Omental fat pad (tissue), 4 donors: ENCODE results near the gene TSGA10IP. TPM values are rescaled to one million over a fixed set of nuclear protein-coding genes. Genes with fewer than 3 reads are reported as not detected.

Experiments used
- ATAC-seq: fragments of 150-250 bp; one replicate; pipeline ENCODE4 v1.9.1; 2016; ENCODE audit warnings: mild to moderate bottlenecking, moderate library complexity; ENCODE audit not compliant: low FRiP score
- DNase-seq: peaks from one replicate; pipeline ENCODE4 v3.0.0-alpha.2; 2019; ENCODE audit warnings: low spot score
- total RNA-seq, 4 donors: library from RNA; depleted of rRNA; stranded (reverse); fragments of >200 nt; gene quantifications; one replicate each; pipeline ENCODE4 v1.1.0, GENCODE V29; 2016
- TF ChIP-seq, protein P1 (sequence below), 3 donors: fragments of 450-650 bp; IDR thresholded peaks; one replicate each; pipeline ENCODE4 v1.5.1; 2016 to 2017; ENCODE audit warnings: antibody characterized with exemption in 3 of 3, mild to moderate bottlenecking in 3 of 3, moderate library complexity in 2 of 3

The TSGA10IP gene
- total RNA-seq, 4 donors from 2014 or later, result 0.24 TPM; not detected in 3

DNA sequence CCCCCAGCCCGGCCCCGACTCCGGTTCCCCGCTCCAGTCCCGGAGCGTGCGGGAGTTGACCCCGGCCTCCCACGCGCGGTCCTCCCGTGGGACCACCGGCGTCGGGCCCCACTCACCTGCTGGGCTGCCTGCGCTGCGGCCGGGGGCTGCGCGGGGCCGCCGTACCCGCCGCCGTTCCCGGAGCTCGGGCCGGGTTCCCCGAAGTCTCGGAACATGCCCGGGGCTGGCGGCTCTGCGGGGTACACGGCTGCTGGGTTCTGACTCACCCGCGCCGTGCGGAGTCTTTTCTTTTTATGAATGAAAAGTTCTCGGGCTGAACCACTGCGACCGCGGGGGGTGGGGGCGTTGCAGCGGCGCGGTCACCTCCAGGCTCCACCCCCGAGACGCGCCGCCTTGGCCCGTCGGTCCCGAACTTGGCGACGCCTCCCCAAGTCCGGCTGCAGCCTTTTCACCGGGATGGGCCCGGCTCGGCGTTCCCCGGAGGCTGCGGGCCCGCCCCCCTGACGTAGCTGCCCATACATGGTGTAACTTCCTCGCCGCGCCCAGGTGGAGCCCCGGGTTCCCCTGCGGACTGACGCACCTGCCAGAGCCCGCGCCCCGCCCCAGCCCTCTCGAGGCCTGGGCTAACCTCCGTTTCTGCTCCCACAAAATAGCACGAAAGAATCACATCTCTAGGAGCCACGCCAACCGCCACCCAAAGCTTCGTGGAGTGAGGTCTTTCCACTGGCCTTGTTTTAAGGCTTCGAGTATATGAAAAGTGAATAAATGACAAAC, 45.0 kb upstream of the TSGA10IP start, which contains the start of gene FOSL1:
Gene FOSL1 (minus strand): TSS at position 264 of the 774 bp plus-strand sequence. CDS start 49 bp downstream, at position 215.
- TF ChIP-seq, protein P1, sequence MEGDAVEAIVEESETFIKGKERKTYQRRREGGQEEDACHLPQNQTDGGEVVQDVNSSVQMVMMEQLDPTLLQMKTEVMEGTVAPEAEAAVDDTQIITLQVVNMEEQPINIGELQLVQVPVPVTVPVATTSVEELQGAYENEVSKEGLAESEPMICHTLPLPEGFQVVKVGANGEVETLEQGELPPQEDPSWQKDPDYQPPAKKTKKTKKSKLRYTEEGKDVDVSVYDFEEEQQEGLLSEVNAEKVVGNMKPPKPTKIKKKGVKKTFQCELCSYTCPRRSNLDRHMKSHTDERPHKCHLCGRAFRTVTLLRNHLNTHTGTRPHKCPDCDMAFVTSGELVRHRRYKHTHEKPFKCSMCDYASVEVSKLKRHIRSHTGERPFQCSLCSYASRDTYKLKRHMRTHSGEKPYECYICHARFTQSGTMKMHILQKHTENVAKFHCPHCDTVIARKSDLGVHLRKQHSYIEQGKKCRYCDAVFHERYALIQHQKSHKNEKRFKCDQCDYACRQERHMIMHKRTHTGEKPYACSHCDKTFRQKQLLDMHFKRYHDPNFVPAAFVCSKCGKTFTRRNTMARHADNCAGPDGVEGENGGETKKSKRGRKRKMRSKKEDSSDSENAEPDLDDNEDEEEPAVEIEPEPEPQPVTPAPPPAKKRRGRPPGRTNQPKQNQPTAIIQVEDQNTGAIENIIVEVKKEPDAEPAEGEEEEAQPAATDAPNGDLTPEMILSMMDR (IDR thresholded peaks at IDR 0.05), result no peak
- ATAC-seq, result peak; percentile 95
- peak; percentile 86 for DNase-seq

DNA sequence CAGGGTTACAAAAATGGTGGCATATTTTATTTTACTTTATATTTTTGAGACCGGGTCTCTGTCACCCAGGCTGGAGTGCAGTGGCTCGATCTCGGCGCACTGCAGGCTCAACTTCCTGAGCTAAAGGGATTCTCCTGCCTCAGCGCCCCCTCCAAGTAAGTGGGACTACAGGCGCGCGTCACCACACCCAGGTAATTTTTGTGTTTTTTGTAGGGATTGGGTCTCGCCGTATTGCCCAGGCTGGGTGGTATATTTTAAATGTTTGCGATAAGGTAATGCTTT, 44.4 kb upstream of the TSGA10IP start:
- TF ChIP-seq, protein P1 (IDR thresholded peaks at IDR 0.05), result no peak
- no peak for ATAC-seq
- no peak for DNase-seq

DNA sequence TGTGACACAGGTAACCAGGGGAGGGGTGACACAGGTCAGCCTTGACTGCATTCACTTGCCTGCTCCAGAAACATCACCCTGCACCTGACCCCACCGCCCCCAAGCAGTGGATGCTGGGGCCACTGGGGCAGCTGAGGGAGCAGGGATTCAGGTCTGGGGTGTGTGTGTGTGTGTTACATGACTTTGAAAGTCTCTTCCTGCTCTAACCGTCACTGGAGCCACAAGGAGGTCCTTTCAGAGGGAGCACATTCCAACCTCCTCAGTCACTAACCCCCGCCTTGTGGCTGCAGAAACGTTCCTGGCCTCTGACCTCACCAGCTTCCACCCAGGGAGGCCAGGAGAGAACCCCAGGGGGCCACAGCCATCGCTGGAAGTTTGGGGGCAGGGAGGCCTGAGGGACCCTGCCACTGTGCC, 42.2 kb upstream of the TSGA10IP start:
- DNase-seq (no peak), ATAC-seq (no peak)
- TF ChIP-seq, protein P1 (IDR thresholded peaks at IDR 0.05), result no peak

DNA sequence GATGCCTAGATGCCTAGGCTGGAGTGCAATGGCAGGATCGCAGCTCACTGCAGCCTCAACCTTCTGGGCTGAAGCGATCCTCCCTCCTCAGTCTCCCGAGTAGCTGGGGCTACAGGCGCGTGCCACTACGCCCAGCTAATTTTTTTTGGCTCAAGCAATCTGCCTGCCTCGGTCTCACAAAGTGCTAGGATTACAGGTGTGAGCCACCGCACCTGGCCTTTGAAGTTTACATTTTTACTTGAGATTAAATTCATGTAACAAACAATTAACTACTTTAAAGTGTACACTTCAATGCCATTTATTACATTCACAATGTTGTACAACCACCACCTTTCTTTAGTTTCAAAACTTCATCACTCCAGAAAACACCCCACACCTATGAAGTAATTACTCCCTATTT, 41.6 kb upstream of the TSGA10IP start:
- TF ChIP-seq, protein P1 (IDR thresholded peaks at IDR 0.05), result no peak
- ATAC-seq (no peak), DNase-seq (no peak)

DNA sequence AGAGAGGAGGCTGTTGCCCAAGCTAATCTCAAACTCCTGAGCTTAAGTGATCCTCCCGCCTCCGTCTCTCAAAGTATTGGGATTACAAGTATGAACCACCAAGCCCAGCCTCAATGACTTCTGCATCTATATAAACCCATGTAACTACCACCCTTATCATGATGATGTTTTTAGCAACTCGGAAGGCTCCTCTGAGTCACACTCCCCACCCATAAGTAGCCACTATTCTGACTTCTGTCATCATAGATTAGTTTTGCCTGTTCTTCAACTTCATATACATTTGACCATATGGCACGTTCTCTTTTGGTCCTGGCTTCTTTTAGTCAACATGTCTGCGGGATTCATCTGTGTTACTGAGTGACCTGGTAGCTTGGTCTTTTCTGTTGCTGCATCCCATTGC, 38.7 kb upstream of the TSGA10IP start:
- ATAC-seq, result no peak
- TF ChIP-seq, protein P1 (IDR thresholded peaks at IDR 0.05), result no peak
- DNase-seq, result no peak

DNA sequence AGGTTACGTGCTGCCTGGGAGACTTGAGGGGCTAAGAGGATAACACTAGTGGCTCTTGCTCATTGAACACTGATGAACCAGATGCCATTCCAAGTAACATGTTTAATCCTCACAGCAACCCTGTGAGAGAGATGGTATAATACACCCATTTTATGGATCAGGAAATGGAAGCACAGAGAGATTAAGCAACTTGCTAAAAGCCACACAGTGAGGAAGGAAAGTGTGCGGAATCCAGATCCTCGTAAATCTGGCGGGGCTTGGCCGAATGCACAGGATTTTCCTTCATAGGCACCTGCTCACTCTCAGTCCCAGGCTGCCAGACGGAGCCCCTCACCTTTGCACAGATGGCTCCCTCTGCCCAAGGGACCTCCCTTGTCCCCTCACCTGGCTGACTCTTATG, 37.4 kb upstream of the TSGA10IP start:
- DNase-seq (no peak), ATAC-seq (no peak)
- TF ChIP-seq, protein P1 (IDR thresholded peaks at IDR 0.05), result no peak
